DOHH2 (cell line): ENCODE results near the gene PISD.

Source experiments
- H3F3A ChIP-seq: fragments of 200-600 bp; sonication (generic), shearing (Covaris generic); 2 replicates; pipeline ENCODE4 v1.6.0; 2016; ENCODE audit warnings: antibody characterized with exemption, mild to moderate bottlenecking; ENCODE audit not compliant: control insufficient read depth, insufficient read depth
- H3K27ac ChIP-seq: fragments of 200-600 bp; sonication (generic); 2 replicates; pipeline ENCODE4 v1.5.1; 2014; ENCODE audit warnings: low read depth, mild to moderate bottlenecking, low read length, moderate library complexity
- H3K27me3 ChIP-seq: fragments of 200-600 bp; sonication (generic); 2 replicates; pipeline ENCODE4 v1.6.1; 2014; ENCODE audit warnings: mild to moderate bottlenecking, low read length, mixed read lengths; ENCODE audit not compliant: control insufficient read depth
- H3K36me3 ChIP-seq: fragments of 200-600 bp; sonication (generic); 2 replicates; pipeline ENCODE4 v1.6.1; 2014; ENCODE audit warnings: mild to moderate bottlenecking, low read length, moderate library complexity, mixed read lengths; ENCODE audit not compliant: control insufficient read depth
- H3K4me1 ChIP-seq: fragments of 200-600 bp; sonication (generic); 2 replicates; pipeline ENCODE4 v1.6.1; 2014; ENCODE audit warnings: mild to moderate bottlenecking, low read length, mixed read lengths; ENCODE audit not compliant: control insufficient read depth
- H3K4me2 ChIP-seq: fragments of 200-600 bp; sonication (generic); 2 replicates; pipeline ENCODE4 v1.6.0; 2014; ENCODE audit warnings: mild to moderate bottlenecking, low read length, moderate library complexity
- H3K4me3 ChIP-seq: fragments of 200-600 bp; sonication (generic); 2 replicates; pipeline ENCODE4 v1.5.1; 2014; ENCODE audit warnings: mild to moderate bottlenecking, low read length, mixed read lengths
- H3K79me2 ChIP-seq: fragments of 200-600 bp; sonication (generic); 2 replicates; pipeline ENCODE4 v1.6.1; 2014; ENCODE audit warnings: mild to moderate bottlenecking, low read length, mixed read lengths; ENCODE audit not compliant: control insufficient read depth
- H3K9me2 ChIP-seq: fragments of 200-600 bp; sonication (generic); replicated peaks from 2 replicates; pipeline ENCODE4 v1.6.1; 2014; ENCODE audit warnings: mild to moderate bottlenecking, low read length, mixed read lengths; ENCODE audit not compliant: control insufficient read depth
- H3K9me3 ChIP-seq: fragments of 200-600 bp; sonication (generic); 2 replicates; pipeline ENCODE4 v1.6.1; 2014; ENCODE audit warnings: antibody characterized with exemption, low read length, mixed read lengths; ENCODE audit not compliant: control insufficient read depth, insufficient read depth
- H4K20me1 ChIP-seq: fragments of 200-600 bp; sonication (generic); 2 replicates; pipeline ENCODE4 v1.6.0; 2014; ENCODE audit warnings: low read depth, mild to moderate bottlenecking, antibody characterized with exemption, low read length, moderate library complexity; ENCODE audit not compliant: control insufficient read depth, insufficient read depth
- CTCF ChIP-seq: fragments of 200-600 bp; sonication (generic); IDR thresholded peaks from one replicate; pipeline ENCODE4 v1.5.1; 2014; ENCODE audit warnings: antibody characterized with exemption, mild to moderate bottlenecking, low read depth, low read length; ENCODE audit not compliant: poor library complexity, severe bottlenecking
- EZH2phosphoT487 ChIP-seq: fragments of 200-600 bp; sonication (generic); IDR thresholded peaks from 2 replicates; pipeline ENCODE4 v1.6.1; 2017; ENCODE audit warnings: borderline replicate concordance, mild to moderate bottlenecking, antibody characterized with exemption, low read length, moderate library complexity, mixed read lengths

The PISD gene

GRCh38 chr22:31619611-31620300 lies 42.3 kb downstream of the PISD start:
- no peaks in the 10 kb centered on the region for H3K9me2 ChIP-seq
- H3K4me1 ChIP-seq: no peaks in the 10 kb centered on the region
- TF ChIP-seq EZH2phosphoT487 (no peak), CTCF (no peak)
- H3K4me2 ChIP-seq: no peak overlapping the region
- no peaks in the 10 kb centered on the region for H3K9me3 ChIP-seq
- H3K4me3 ChIP-seq: no peak overlapping the region
- H3F3A ChIP-seq: peaks cover 12% of the 10 kb centered on the region; the same call in 1 of the 2 replicates
- no peaks in the 10 kb centered on the region for H3K27me3 ChIP-seq
- H3K27ac ChIP-seq: no peak overlapping the region
- H3K36me3 ChIP-seq: peaks cover 69% of the 10 kb centered on the region
- H3K79me2 ChIP-seq: peaks cover 19% of the 10 kb centered on the region
- no peaks in the 10 kb centered on the region; the same call in 1 of the 2 replicates for H4K20me1 ChIP-seq

- no peaks in the 10 kb centered on the region; the same call in 1 of the 2 replicates for H4K20me1 ChIP-seq
- H3K27ac ChIP-seq: no peak overlapping the region
- H3K9me2 ChIP-seq: no peaks in the 10 kb centered on the region
- TF ChIP-seq EZH2phosphoT487 (no peak), CTCF (peak; percentile 9)
- no peaks in the 10 kb centered on the region for H3K4me1 ChIP-seq
- no peaks in the 10 kb centered on the region for H3K9me3 ChIP-seq
- no peak overlapping the region for H3K4me2 ChIP-seq
- H3K79me2 ChIP-seq: peaks cover 7% of the 10 kb centered on the region
- peaks cover 73% of the 10 kb centered on the region for H3K36me3 ChIP-seq
- peaks cover 12% of the 10 kb centered on the region; the same call in 1 of the 2 replicates for H3F3A ChIP-seq
- H3K27me3 ChIP-seq: no peaks in the 10 kb centered on the region
- no peak overlapping the region for H3K4me3 ChIP-seq
These were observed 43.4 kb downstream of the PISD start for GRCh38 chr22:31618471-31619176.

DNA sequence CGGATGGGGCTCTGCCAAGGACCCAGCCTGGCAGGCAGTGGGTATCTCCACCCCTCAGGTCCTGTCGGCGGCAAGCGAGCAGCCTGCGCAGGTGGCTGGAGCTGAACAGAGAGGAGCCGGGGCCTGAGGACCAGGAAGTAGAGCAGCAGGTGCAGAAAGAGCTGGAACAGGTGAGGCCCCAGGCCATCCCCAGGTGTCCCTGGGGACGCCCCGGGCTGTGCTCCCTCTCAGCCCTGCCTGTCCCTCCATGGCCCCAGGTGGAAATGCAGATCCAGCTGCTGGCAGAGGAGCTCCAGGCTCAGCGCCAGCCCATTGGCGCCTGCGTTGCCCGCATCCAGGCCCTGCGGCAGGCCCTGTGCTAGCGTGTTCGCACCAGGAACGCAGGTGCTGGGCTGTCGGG lies 44.0 kb downstream of the PISD start:
- TF ChIP-seq EZH2phosphoT487 (no peak), CTCF (no peak)
- Histone ChIP-seq H3K27ac (no peak overlapping the region), H3F3A (peaks cover 10% of the 10 kb centered on the region; the same call in 1 of the 2 replicates), H3K4me2 (no peak overlapping the region), H3K4me3 (no peak overlapping the region), H3K9me3 (no peaks in the 10 kb centered on the region), H3K4me1 (no peaks in the 10 kb centered on the region), H3K79me2 (peaks cover 2% of the 10 kb centered on the region), H3K36me3 (peaks cover 74% of the 10 kb centered on the region), H4K20me1 (no peaks in the 10 kb centered on the region; the same call in 1 of the 2 replicates), H3K9me2 (no peaks in the 10 kb centered on the region), H3K27me3 (no peaks in the 10 kb centered on the region)
